SK-N-MC (cell line): ENCODE measurements around the gene CCNQ.

Source experiments
- DNase-seq: peaks from one replicate; pipeline ENCODE4 v3.0.0-alpha.2; 2011; ENCODE audit warnings: low read depth, low spot score
- H3K27ac ChIP-seq: fragments of 200-600 bp; sonication (generic); 2 replicates; pipeline ENCODE4 v1.5.1; 2016; ENCODE audit warnings: mixed run types
- H3K36me3 ChIP-seq: fragments of 200-600 bp; sonication (generic); 2 replicates; pipeline ENCODE4 v1.6.1; 2017; ENCODE audit warnings: antibody characterized with exemption, low read length, mixed read lengths; ENCODE audit not compliant: insufficient read depth
- H3K4me3 ChIP-seq: fragments of 200-600 bp; sonication (generic); 2 replicates; pipeline ENCODE4 v1.5.1; 2016
- H3K9ac ChIP-seq: fragments of 200-600 bp; sonication (generic); 2 replicates; pipeline ENCODE4 v1.8.0; 2017; ENCODE audit warnings: mixed run types, mixed read lengths; ENCODE audit not compliant: insufficient read length
- H3K9me3 ChIP-seq: fragments of 200-600 bp; sonication (generic); 2 replicates; pipeline ENCODE4 v1.6.1; 2017; ENCODE audit warnings: low read depth, mild to moderate bottlenecking, antibody characterized with exemption, low read length, moderate library complexity, mixed read lengths
- EZH2 ChIP-seq: fragments of 200-600 bp; sonication (generic); IDR thresholded peaks from one replicate; pipeline ENCODE4 v1.6.1; 2017; ENCODE audit warnings: antibody characterized with exemption
- FOXP2 ChIP-seq: optimal IDR thresholded peaks from 2 replicates; pipeline ENCODE3; 2011; ENCODE audit warnings: mild to moderate bottlenecking, moderate library complexity; ENCODE audit not compliant: insufficient read depth; ENCODE audit errors: extremely low read length, control extremely low read depth
- POLR2AphosphoS5 ChIP-seq: IDR thresholded peaks from 2 replicates; pipeline ENCODE4 v1.6.1; 2012; ENCODE audit warnings: mild to moderate bottlenecking, low read depth, low read length, borderline replicate concordance

The CCNQ gene

DNA sequence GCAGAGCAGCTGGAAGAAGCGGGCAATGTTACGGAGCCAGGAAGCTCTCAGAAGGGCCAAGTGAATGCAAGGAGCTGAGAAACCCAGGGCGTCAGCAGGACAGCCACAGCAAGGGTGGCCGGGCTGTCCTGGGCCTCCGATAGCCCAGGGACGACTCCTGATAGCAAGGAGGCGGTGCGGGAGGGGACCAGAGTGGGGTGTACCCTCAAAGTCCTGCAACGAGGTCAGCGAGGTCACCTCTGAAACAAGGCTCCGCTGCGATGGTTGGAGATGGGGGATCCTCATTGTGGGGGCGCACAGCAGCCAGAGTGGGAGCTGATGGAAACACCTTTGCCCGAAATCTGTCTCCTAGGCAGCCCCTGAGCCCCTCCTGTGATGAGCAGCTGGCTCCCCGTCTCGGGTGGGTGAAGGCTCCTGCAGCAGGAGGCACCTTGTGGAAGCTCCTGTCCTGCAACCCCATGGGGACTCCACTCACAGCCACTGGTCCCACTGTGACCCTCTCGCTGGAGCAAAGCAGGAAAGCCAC lies 4.3 kb upstream of the CCNQ start:
- TF ChIP-seq EZH2, result no peak
- no peak for TF ChIP-seq POLR2AphosphoS5
- no peak for TF ChIP-seq FOXP2
- no peak overlapping the region for H3K27ac ChIP-seq
- DNase-seq, result no peak
- no peak overlapping the region for H3K9ac ChIP-seq
- no peak overlapping the region for H3K4me3 ChIP-seq
- H3K36me3 ChIP-seq, result no peaks in the 10 kb centered on the region
- no peaks in the 10 kb centered on the region for H3K9me3 ChIP-seq

DNA sequence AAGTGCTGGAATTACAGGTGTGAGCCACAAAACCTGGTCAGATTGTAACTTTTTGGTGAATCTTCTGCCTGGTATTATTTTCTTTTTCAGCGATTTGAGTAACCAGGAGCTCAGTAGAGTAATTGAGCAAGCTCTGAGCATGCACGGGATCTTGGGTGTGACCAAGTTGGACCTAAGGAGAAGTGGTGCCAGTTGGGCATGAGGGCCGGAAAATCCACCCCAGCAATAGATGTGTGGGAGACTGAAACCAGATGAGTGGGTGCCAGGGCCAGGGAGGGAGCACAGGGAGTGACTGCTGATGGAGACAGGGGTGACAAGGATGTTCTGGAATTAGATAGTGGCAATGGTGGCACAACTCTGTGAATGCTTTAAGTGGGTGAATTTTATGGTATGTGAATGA lies 3.7 kb upstream of the CCNQ start:
- TF ChIP-seq FOXP2 (no peak), POLR2AphosphoS5 (no peak), EZH2 (no peak)
- Histone ChIP-seq H3K36me3 (no peaks in the 10 kb centered on the region), H3K27ac (no peak overlapping the region), H3K9me3 (no peaks in the 10 kb centered on the region), H3K4me3 (no peak overlapping the region), H3K9ac (no peak overlapping the region)
- no peak for DNase-seq

DNA sequence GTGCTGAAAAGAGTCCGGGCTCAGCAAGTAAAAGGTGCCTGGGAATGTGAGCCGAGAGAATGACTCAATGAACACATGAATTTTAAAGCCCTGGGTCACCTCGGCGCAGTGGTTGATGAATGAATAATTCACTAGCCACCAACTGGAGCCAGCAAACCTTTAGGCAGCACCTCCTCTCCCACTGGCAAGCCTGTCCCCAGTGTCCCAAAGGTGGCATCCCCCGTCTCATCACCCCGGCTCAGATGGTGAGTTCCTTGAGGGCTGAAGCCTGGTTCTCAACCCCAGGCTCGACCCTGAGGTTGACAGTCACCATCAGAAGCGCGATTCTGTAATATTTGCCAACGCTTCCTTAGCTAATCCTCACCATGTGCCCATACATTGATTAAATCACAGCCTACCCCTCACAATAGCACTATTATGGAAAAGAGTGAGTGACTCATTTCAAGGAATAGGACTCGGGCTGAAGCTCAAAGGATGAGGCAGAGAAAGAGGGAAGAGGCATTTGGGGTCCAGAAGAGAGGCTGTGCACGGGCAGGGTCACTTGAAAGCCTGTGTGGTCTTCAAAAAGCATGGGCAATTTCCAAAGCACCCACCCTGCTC lies 2.7 kb upstream of the CCNQ start:
- no peak overlapping the region for H3K9ac ChIP-seq
- H3K4me3 ChIP-seq, result no peak overlapping the region
- TF ChIP-seq POLR2AphosphoS5 (no peak), FOXP2 (no peak), EZH2 (no peak)
- H3K36me3 ChIP-seq, result no peaks in the 10 kb centered on the region
- no peak for DNase-seq
- no peak overlapping the region for H3K27ac ChIP-seq
- no peaks in the 10 kb centered on the region for H3K9me3 ChIP-seq

DNA sequence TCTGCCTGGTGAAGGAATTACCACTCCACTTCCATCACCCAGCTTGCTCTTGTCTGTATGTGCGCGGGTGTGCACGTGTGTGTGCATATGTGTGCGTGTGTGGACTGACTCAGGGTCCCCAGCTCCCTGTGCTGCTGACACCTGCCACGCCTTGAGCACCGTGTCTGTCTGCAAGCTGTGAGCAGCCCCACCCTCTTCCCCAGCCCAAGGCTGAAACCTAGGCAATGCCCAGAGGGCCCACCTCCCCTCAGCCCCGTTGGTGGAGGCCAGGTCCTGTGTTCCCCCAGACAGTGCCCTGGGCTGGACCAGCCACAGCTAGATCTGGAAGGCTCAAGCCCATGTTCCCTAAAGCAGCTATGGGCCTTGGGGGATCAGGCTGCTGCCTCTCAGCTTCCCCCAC lies 2.0 kb upstream of the CCNQ start:
- no peak for DNase-seq
- Histone ChIP-seq H3K4me3 (no peak overlapping the region), H3K9ac (no peak overlapping the region), H3K36me3 (no peaks in the 10 kb centered on the region), H3K27ac (no peak overlapping the region), H3K9me3 (no peaks in the 10 kb centered on the region)
- TF ChIP-seq POLR2AphosphoS5, result no peak
- TF ChIP-seq FOXP2, result no peak
- no peak for TF ChIP-seq EZH2

DNA sequence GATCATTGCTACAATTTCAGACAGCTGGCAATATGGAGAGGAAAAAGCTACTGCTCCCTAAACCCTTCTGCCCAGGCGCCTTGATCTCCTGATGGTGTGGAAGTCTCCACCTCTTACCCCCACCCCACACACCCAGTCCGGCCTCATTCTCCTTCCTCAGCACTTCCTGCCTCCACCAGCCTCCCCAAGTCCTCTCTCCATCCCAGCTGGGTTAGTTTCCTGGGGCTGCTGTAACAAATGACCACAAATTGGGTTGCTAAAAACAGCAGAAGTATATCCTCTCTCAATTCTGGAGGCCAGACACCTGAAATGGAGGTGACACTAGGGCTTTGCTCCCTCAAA lies 1.1 kb upstream of the CCNQ start:
- peak overlapping the region; percentile 83 for H3K4me3 ChIP-seq
- H3K36me3 ChIP-seq, result no peaks in the 10 kb centered on the region
- TF ChIP-seq EZH2 (no peak), FOXP2 (no peak), POLR2AphosphoS5 (no peak)
- H3K9me3 ChIP-seq, result no peaks in the 10 kb centered on the region
- no peak overlapping the region for H3K27ac ChIP-seq
- DNase-seq, result no peak
- H3K9ac ChIP-seq, result peak overlapping the region; percentile 81

DNA sequence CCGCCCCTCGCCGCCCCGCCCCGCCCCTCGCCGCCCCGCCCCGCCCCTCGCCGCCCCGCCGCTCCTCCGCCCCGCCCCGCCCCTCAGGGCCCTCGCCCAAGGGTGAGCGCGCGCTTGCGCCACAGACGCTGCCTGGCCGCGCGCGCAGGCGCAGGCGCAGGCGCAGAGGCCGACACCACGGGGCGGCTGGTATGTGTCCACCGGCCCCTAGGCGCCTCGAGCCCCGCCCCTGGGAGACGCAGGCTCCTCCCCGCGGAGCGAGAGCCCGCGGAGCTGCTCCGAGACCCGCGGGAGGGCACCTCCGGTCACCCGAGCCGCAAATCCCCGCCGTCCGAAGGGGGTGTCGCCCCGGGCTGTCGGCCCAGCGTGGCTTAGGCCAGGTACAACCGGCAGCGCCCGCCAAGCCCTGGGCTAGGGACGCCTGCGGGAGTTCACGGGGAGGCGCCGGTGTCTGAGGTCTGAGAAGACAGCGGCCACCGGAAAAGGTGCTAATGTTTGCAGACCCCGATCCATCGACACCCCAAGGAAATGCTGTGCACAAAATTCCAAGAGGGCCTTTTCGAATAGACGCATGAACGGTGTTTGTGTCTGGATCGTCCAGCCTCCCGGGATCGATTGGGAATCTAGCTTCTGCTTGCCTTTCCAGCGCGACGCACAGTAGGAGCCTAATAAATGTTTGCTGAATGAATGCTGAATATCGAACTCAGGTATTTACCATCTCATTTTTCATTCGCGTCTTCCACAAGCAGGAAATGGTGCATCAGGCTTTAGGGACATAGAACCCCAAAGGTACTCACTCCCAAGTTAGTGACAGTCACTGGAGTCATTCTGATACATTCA lies 473 bp upstream of the CCNQ start:
- no peak for DNase-seq
- peak overlapping the region; percentile 81 for H3K9ac ChIP-seq
- no peaks in the 10 kb centered on the region for H3K9me3 ChIP-seq
- H3K4me3 ChIP-seq, result peak overlapping the region; percentile 83
- no peaks in the 10 kb centered on the region for H3K36me3 ChIP-seq
- no peak overlapping the region for H3K27ac ChIP-seq
- TF ChIP-seq POLR2AphosphoS5, result peak; percentile 62; the same call in 1 of the 2 replicates
- no peak for TF ChIP-seq EZH2

DNA sequence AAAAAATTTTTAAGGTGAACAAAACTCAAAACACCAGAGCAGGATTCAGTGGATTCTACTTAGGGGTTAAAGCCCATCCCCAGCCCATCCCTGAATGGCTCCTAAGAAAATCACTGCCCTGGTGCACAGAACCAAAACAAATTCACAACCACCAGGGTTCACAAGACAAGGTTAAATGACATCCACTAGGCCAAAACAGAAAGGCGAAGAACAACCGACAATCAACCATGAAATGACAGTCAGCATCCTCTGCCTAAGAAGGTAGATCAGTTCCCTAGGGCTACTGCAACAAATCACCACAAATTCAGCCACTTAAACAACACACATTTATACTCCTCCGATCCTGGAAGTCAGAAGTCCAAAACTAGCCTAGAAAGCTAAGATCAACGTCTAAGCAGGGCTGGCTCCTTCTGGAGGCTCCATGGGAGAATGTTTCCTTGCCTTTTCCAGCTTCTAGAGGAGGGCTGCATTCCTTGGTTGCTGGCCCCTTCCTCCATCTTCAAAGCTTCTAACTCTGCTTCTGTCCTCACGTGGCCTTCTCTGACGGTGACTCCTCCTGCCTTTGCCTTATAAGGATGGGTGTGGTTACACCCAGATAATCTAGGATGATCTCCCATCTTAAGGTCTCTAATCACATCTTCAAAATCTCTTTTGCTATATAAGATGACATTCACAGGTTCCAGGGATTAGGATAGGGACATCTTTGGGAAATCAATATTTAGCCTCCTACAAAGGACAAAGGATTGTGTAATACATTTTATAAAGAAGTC lies 1.8 kb downstream of the CCNQ start:
- H3K9ac ChIP-seq, result no peak overlapping the region
- no peak overlapping the region for H3K27ac ChIP-seq
- H3K9me3 ChIP-seq, result no peaks in the 10 kb centered on the region
- TF ChIP-seq EZH2 (no peak), FOXP2 (no peak), POLR2AphosphoS5 (no peak)
- no peak overlapping the region; the same call in 1 of the 2 replicates for H3K4me3 ChIP-seq
- DNase-seq, result no peak
- no peaks in the 10 kb centered on the region for H3K36me3 ChIP-seq
